Effector memory CD8-positive, alpha-beta T cell (primary cell): Measurements from ENCODE around the gene FMNL2.
A peak's percentile ranks its signal among the peaks of the same experiment; 100 is the strongest.

Experiments used
- ATAC-seq: fragments of 150-1000 bp; cut with Tn5 transposase; replicated peaks from 2 replicates; pipeline ENCODE4 v1.10.0; 2021; ENCODE audit warnings: mild to moderate bottlenecking, moderate library complexity
- DNase-seq, 3 experiments: peaks; one replicate each; pipeline ENCODE4 v3.0.0; 2021
- H3K27ac Mint-ChIP-seq, 2 donors: one replicate each; pipeline ENCODE4 v1.8.0; 2022; ENCODE audit warnings: mild to moderate bottlenecking in 2 of 2, mixed read lengths in 2 of 2, moderate library complexity in 2 of 2
- H3K27me3 Mint-ChIP-seq, 2 donors: one replicate each; pipeline ENCODE4 v1.8.0; 2022; ENCODE audit warnings: mixed read lengths in 2 of 2
- H3K36me3 Mint-ChIP-seq: one replicate; pipeline ENCODE4 v1.8.0; 2022; ENCODE audit warnings: mild to moderate bottlenecking, moderate library complexity, mixed read lengths; ENCODE audit not compliant: insufficient read depth
- H3K4me1 Mint-ChIP-seq, 2 donors: one replicate each; pipeline ENCODE4 v1.8.0; 2022; ENCODE audit warnings: low read depth in 2 of 2, mixed read lengths in 2 of 2
- H3K4me3 Mint-ChIP-seq, 2 donors: one replicate each; pipeline ENCODE4 v1.8.0; 2022; ENCODE audit warnings: mild to moderate bottlenecking in 2 of 2, mixed read lengths in 2 of 2, moderate library complexity in 2 of 2
- H3K9me3 Mint-ChIP-seq, 2 donors: one replicate each; pipeline ENCODE4 v1.8.0; 2022; ENCODE audit warnings: mixed read lengths in 2 of 2

FMNL2 gene

GRCh38 chr2:152648336-152648735 lies 313.4 kb downstream of the FMNL2 start:
- no peaks in the 10 kb centered on the region for H3K4me1 Mint-ChIP-seq
- H3K36me3 Mint-ChIP-seq: peaks cover 10% of the 10 kb centered on the region
- DNase-seq (no peak), ATAC-seq (no peak)
- H3K27ac Mint-ChIP-seq: no peak overlapping the region
- no peak overlapping the region for H3K4me3 Mint-ChIP-seq
- H3K27me3 Mint-ChIP-seq: no peaks in the 10 kb centered on the region
- no peaks in the 10 kb centered on the region for H3K9me3 Mint-ChIP-seq

GRCh38 chr2:152649997-152650396 lies 315.0 kb downstream of the FMNL2 start:
- no peak for DNase-seq

GRCh38 chr2:152650768-152651371 lies 315.9 kb downstream of the FMNL2 start:
- ATAC-seq: no peak
- peak overlapping the region; percentile 1 to 86 for H3K27ac Mint-ChIP-seq
- no peaks in the 10 kb centered on the region for H3K27me3 Mint-ChIP-seq
- H3K9me3 Mint-ChIP-seq: no peaks in the 10 kb centered on the region
- H3K4me3 Mint-ChIP-seq: no peak overlapping the region
- DNase-seq: no peak
- no peaks in the 10 kb centered on the region for H3K4me1 Mint-ChIP-seq
- peaks cover 25% of the 10 kb centered on the region for H3K36me3 Mint-ChIP-seq

More at GRCh38 chr2:152649997-152650396, 315.0 kb downstream of the FMNL2 start:
- H3K9me3 Mint-ChIP-seq: no peaks in the 10 kb centered on the region
- no peak overlapping the region for H3K27ac Mint-ChIP-seq
- H3K4me3 Mint-ChIP-seq: no peak overlapping the region
- H3K27me3 Mint-ChIP-seq: no peaks in the 10 kb centered on the region
- peaks cover 17% of the 10 kb centered on the region for H3K36me3 Mint-ChIP-seq
- no peaks in the 10 kb centered on the region for H3K4me1 Mint-ChIP-seq
- no peak for ATAC-seq

- DNase-seq: no peak
- Mint-ChIP-seq H3K9me3 (no peaks in the 10 kb centered on the region), H3K4me1 (no peaks in the 10 kb centered on the region), H3K27me3 (no peaks in the 10 kb centered on the region), H3K4me3 (no peak overlapping the region), H3K27ac (no peak overlapping the region), H3K36me3 (peaks cover 35% of the 10 kb centered on the region)
- ATAC-seq: no peak
These were observed 316.9 kb downstream of the FMNL2 start for GRCh38 chr2:152651834-152652233.

- DNase-seq (no peak), ATAC-seq (no peak)
- no peaks in the 10 kb centered on the region for H3K27me3 Mint-ChIP-seq
- no peaks in the 10 kb centered on the region for H3K9me3 Mint-ChIP-seq
- no peak overlapping the region for H3K4me3 Mint-ChIP-seq
- H3K4me1 Mint-ChIP-seq: no peaks in the 10 kb centered on the region
- peaks cover 74% of the 10 kb centered on the region for H3K36me3 Mint-ChIP-seq
- H3K27ac Mint-ChIP-seq: peak overlapping the region; percentile 11 to 51
These were observed 320.9 kb downstream of the FMNL2 start for GRCh38 chr2:152655880-152656279.

GRCh38 chr2:152657043-152657442 lies 322.1 kb downstream of the FMNL2 start:
- H3K9me3 Mint-ChIP-seq: no peaks in the 10 kb centered on the region
- H3K36me3 Mint-ChIP-seq: peaks cover 85% of the 10 kb centered on the region
- H3K27me3 Mint-ChIP-seq: no peaks in the 10 kb centered on the region
- ATAC-seq (no peak), DNase-seq (no peak)
- H3K4me3 Mint-ChIP-seq: no peak overlapping the region
- no peaks in the 10 kb centered on the region for H3K4me1 Mint-ChIP-seq
- H3K27ac Mint-ChIP-seq: peak overlapping the region in 1 of 2 donors; percentile 51

- no peaks in the 10 kb centered on the region for H3K4me1 Mint-ChIP-seq
- no peak overlapping the region for H3K4me3 Mint-ChIP-seq
- H3K36me3 Mint-ChIP-seq: peaks cover 89% of the 10 kb centered on the region
- no peak overlapping the region for H3K27ac Mint-ChIP-seq
- no peak for ATAC-seq
- DNase-seq: no peak
- H3K9me3 Mint-ChIP-seq: no peaks in the 10 kb centered on the region
- H3K27me3 Mint-ChIP-seq: no peaks in the 10 kb centered on the region
These were observed 323.2 kb downstream of the FMNL2 start for GRCh38 chr2:152658221-152658620.

GRCh38 chr2:152661076-152661475 lies 326.1 kb downstream of the FMNL2 start:
- Mint-ChIP-seq H3K27ac (peak overlapping the region; percentile 41 to 64), H3K27me3 (no peaks in the 10 kb centered on the region), H3K9me3 (no peaks in the 10 kb centered on the region), H3K4me1 (no peaks in the 10 kb centered on the region), H3K36me3 (peaks cover 96% of the 10 kb centered on the region), H3K4me3 (no peak overlapping the region)
- no peak for DNase-seq
- no peak for ATAC-seq

GRCh38 chr2:152664725-152665124 lies 329.8 kb downstream of the FMNL2 start:
- H3K4me3 Mint-ChIP-seq: no peak overlapping the region
- H3K27ac Mint-ChIP-seq: no peak overlapping the region
- DNase-seq: no peak
- no peaks in the 10 kb centered on the region for H3K4me1 Mint-ChIP-seq
- H3K9me3 Mint-ChIP-seq: no peaks in the 10 kb centered on the region
- ATAC-seq: no peak
- H3K27me3 Mint-ChIP-seq: no peaks in the 10 kb centered on the region
- peaks cover 82% of the 10 kb centered on the region for H3K36me3 Mint-ChIP-seq

GRCh38 chr2:152674334-152674733 lies 339.4 kb downstream of the FMNL2 start:
- peaks cover 94% of the 10 kb centered on the region for H3K36me3 Mint-ChIP-seq
- peak overlapping the region in 1 of 2 donors; percentile 45 for H3K27ac Mint-ChIP-seq
- no peaks in the 10 kb centered on the region for H3K9me3 Mint-ChIP-seq
- DNase-seq (no peak), ATAC-seq (no peak)
- no peak overlapping the region for H3K4me3 Mint-ChIP-seq
- H3K4me1 Mint-ChIP-seq: peaks cover 0 to 3% of the 10 kb centered on the region in 2 donors
- H3K27me3 Mint-ChIP-seq: no peaks in the 10 kb centered on the region

GRCh38 chr2:152676461-152676860 lies 341.5 kb downstream of the FMNL2 start:
- Mint-ChIP-seq H3K27ac (peak overlapping the region in 1 of 2 donors; percentile 31), H3K9me3 (no peaks in the 10 kb centered on the region), H3K36me3 (peaks cover 94% of the 10 kb centered on the region), H3K27me3 (no peaks in the 10 kb centered on the region), H3K4me1 (peaks cover 0 to 11% of the 10 kb centered on the region in 2 donors), H3K4me3 (no peak overlapping the region)
- DNase-seq: no peak
- ATAC-seq: no peak

- ATAC-seq: no peak
- Mint-ChIP-seq H3K27ac (no peak overlapping the region), H3K36me3 (peaks cover 72% of the 10 kb centered on the region), H3K27me3 (no peaks in the 10 kb centered on the region), H3K4me1 (peaks cover 5 to 25% of the 10 kb centered on the region in 2 donors), H3K9me3 (no peaks in the 10 kb centered on the region), H3K4me3 (no peak overlapping the region)
- no peak for DNase-seq
These were observed 343.8 kb downstream of the FMNL2 start for GRCh38 chr2:152678808-152679207.

GRCh38 chr2:152682663-152683062 lies 347.7 kb downstream of the FMNL2 start:
- peaks cover 17 to 41% of the 10 kb centered on the region in 2 donors for H3K4me1 Mint-ChIP-seq

GRCh38 chr2:152683400-152683799 lies 348.4 kb downstream of the FMNL2 start:
- Mint-ChIP-seq H3K4me3 (no peak overlapping the region), H3K27me3 (no peaks in the 10 kb centered on the region), H3K36me3 (peaks cover 55% of the 10 kb centered on the region), H3K9me3 (no peaks in the 10 kb centered on the region), H3K27ac (peak overlapping the region; percentile 1 to 61), H3K4me1 (peaks cover 17 to 41% of the 10 kb centered on the region in 2 donors)
- DNase-seq (no peak), ATAC-seq (no peak)

More at GRCh38 chr2:152682663-152683062, 347.7 kb downstream of the FMNL2 start:
- Mint-ChIP-seq H3K9me3 (no peaks in the 10 kb centered on the region), H3K36me3 (peaks cover 52% of the 10 kb centered on the region), H3K4me3 (no peak overlapping the region), H3K27ac (peak overlapping the region in 1 of 2 donors; percentile 61), H3K27me3 (no peaks in the 10 kb centered on the region)
- no peak for ATAC-seq
- DNase-seq: no peak
